Chondrocyte (in vitro differentiated cells): ENCODE results near the gene DNAAF8. TPM values are rescaled to one million over a fixed set of nuclear protein-coding genes. Genes with fewer than 3 reads are reported as not detected.

Experiments
- DNase-seq: peaks from one replicate; pipeline ENCODE4 v3.0.0; 2021; ENCODE audit warnings: mixed read lengths, low spot score
- H3K27ac Mint-ChIP-seq: one replicate; pipeline ENCODE4 v1.8.0; 2021; ENCODE audit warnings: mild to moderate bottlenecking, moderate library complexity, mixed read lengths; ENCODE audit not compliant: unreplicated experiment
- H3K27me3 Mint-ChIP-seq: 2 replicates; pipeline ENCODE4 v1.8.0; 2021; ENCODE audit warnings: low read depth, mixed read lengths
- H3K36me3 Mint-ChIP-seq: 2 replicates; pipeline ENCODE4 v1.8.0; 2021; ENCODE audit warnings: low read depth, mixed read lengths
- H3K4me1 Mint-ChIP-seq: 2 replicates; pipeline ENCODE4 v1.8.0; 2021; ENCODE audit warnings: low read depth, mild to moderate bottlenecking, mixed read lengths
- H3K4me3 Mint-ChIP-seq: one replicate; pipeline ENCODE4 v1.8.0; 2021; ENCODE audit warnings: mild to moderate bottlenecking, moderate library complexity, mixed read lengths; ENCODE audit not compliant: unreplicated experiment
- H3K9me3 Mint-ChIP-seq: 2 replicates; pipeline ENCODE4 v1.8.0; 2021; ENCODE audit warnings: low read depth, mixed read lengths
- CTCF ChIP-seq: fragments of 200-600 bp; sonication (generic); IDR thresholded peaks from 2 replicates; pipeline ENCODE4 v1.5.0; 2021; ENCODE audit warnings: antibody characterized with exemption, mild to moderate bottlenecking, moderate library complexity
- total RNA-seq: library from RNA; stranded (reverse); gene quantifications from 3 replicates; pipeline ENCODE4 v1.2.1, GENCODE V29; 2021

The DNAAF8 gene
- total RNA-seq, 1 donor from 2014 or later = 2.2 TPM

- TF ChIP-seq CTCF = no peak
- H3K36me3 Mint-ChIP-seq = peaks cover 4% of the 10 kb centered on the region
- peak overlapping the region; percentile 74 for H3K4me3 Mint-ChIP-seq
- H3K27me3 Mint-ChIP-seq = no peaks in the 10 kb centered on the region
- H3K27ac Mint-ChIP-seq = peak overlapping the region; percentile 86
- no peak for DNase-seq
- H3K9me3 Mint-ChIP-seq = no peaks in the 10 kb centered on the region
- peaks cover 23% of the 10 kb centered on the region for H3K4me1 Mint-ChIP-seq
Measured at GRCh38 chr16:4693956-4694641, 40.2 kb upstream of the DNAAF8 start.

- Mint-ChIP-seq H3K27ac (peak overlapping the region; percentile 86), H3K27me3 (no peaks in the 10 kb centered on the region), H3K36me3 (peaks cover 10% of the 10 kb centered on the region), H3K4me1 (peaks cover 23% of the 10 kb centered on the region), H3K4me3 (peak overlapping the region; percentile 74), H3K9me3 (no peaks in the 10 kb centered on the region)
- TF ChIP-seq CTCF = peak; percentile 36
- DNase-seq = peak; percentile 92
Measured at GRCh38 chr16:4694642-4695451, 39.5 kb upstream of the DNAAF8 start.

DNA sequence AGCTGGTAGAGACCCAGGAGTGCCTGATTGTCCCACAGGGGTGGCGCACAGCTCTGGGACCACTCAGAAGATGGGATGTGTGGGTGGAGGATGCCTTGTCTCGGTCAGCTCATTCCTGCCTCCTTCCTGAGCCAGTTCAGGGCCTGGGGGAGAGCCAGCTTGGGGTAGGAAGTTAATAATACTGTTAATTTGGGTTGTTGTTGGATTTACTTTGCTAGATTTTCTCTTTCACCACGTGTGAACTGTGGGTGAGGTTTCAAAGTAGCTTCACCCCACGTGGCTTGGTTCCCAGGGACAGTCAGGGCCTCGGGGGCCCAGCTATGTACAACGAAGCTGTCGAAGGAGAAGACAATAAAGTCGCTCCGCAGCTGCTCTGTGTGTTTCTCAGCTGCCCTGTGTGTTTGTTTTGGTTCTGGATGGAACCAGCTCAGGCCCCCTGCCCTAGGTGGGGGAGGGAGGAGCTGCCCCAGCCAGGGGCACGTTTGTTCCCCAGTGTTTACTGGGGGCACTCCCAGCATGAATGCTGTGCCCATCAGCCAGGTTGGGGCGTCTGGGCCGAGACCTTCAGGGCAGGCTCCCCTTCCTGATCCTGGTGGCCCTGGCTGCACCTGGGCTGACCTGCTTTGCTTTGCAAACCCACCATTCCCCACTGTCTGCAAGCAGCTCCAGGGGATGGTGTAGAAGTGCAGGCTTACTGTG, 38.7 kb upstream of the DNAAF8 start:
- Mint-ChIP-seq H3K27me3 (no peaks in the 10 kb centered on the region), H3K4me3 (peak overlapping the region; percentile 74), H3K36me3 (peaks cover 9% of the 10 kb centered on the region), H3K4me1 (peaks cover 23% of the 10 kb centered on the region), H3K9me3 (no peaks in the 10 kb centered on the region), H3K27ac (peak overlapping the region; percentile 37)
- DNase-seq = no peak
- no peak for TF ChIP-seq CTCF

DNA sequence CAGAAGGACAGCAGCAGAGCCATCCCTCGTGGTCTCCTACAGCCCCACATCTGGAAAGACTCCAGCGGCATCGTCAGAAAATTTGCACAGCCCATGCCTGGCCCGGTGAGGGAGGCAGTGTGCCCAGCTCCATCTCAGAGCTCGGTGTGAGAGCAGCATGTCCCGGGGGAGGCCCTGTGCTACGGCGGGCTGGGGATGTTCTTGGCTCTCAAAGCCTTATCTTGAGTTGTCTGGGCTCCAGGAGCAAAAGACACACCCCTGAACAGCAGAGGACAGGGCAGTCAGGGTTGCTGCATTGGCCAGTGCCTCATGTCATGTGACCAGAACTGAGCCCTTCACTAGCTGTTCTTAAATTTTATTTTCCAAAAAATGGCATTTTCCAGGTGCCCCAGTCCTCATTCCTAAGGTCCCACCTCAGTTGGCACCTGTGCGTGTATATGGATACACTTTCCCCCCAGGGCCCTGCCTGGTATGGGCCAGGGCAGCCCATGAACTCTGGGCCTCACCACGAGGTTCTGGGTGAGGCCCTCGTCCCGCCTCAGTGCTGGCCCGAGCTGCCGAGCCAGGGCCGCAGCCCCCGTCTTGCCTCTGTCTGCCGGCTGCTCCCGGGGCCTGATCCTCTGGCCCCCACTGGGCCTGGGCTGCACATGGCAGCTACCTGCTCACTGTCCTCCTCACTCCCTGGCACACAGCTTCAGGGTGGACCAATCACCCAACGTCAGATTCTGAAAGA, 38.0 kb upstream of the DNAAF8 start:
- no peak for TF ChIP-seq CTCF
- Mint-ChIP-seq H3K4me3 (no peak overlapping the region), H3K9me3 (no peaks in the 10 kb centered on the region), H3K27ac (no peak overlapping the region), H3K4me1 (peaks cover 23% of the 10 kb centered on the region), H3K36me3 (peaks cover 9% of the 10 kb centered on the region), H3K27me3 (no peaks in the 10 kb centered on the region)
- no peak for DNase-seq
